ENCODE results near the gene CD247. TPM values are rescaled to one million over a fixed set of nuclear protein-coding genes. Genes with fewer than 3 reads are reported as not detected.

CD247 gene
- total and polyA plus RNA-seq, 9 of the 15 experiments (the other 6 are each of a cell fraction or from before 2014, with no cell fraction given): 0.08 to 0.42 (median 0.28) TPM; not detected in 5

- TF ChIP-seq NFE2 (IDR thresholded peaks at IDR 0.05; ENCODE audit: low read depth) (no peak), ZNF124 (CRISPR knock-in tag; IDR thresholded peaks at IDR 0.05) (no peak), THAP12 (CRISPR knock-in tag; IDR thresholded peaks at IDR 0.05) (no peak), HMG20A (CRISPR knock-in tag; conservative IDR thresholded peaks at IDR 0.05) (no peak), ZNF3 (CRISPR knock-in tag; IDR thresholded peaks at IDR 0.05) (no peak), BCL6 (CRISPR knock-in tag; IDR thresholded peaks at IDR 0.05) (no peak), ZNF217 (CRISPR knock-in tag; IDR thresholded peaks at IDR 0.05) (no peak), L3MBTL2 (IDR thresholded peaks at IDR 0.05) (peak; percentile 97), HSF4 (CRISPR knock-in tag; IDR thresholded peaks at IDR 0.05; ENCODE audit: borderline replicate concordance) (no peak), ZNF76 (CRISPR knock-in tag; IDR thresholded peaks at IDR 0.05; ENCODE audit: borderline replicate concordance) (no peak), SIN3B (IDR thresholded peaks at IDR 0.05; ENCODE audit: low read depth) (no peak), NCOA1 (IDR thresholded peaks at IDR 0.05; ENCODE audit: low read depth) (no peak), ZBTB7A (IDR thresholded peaks at IDR 0.05; ENCODE audit: borderline replicate concordance, control insufficient read depth, low read depth, low read length) (no peak), ZNF324 (CRISPR knock-in tag; IDR thresholded peaks at IDR 0.05) (no peak), TCF7 (IDR thresholded peaks at IDR 0.05; ENCODE audit: borderline replicate concordance) (no peak), ZNF311 (CRISPR knock-in tag; IDR thresholded peaks at IDR 0.05) (no peak), ZBTB2 (IDR thresholded peaks at IDR 0.05) (no peak), ZNF277 (CRISPR knock-in tag; IDR thresholded peaks at IDR 0.05; ENCODE audit: borderline replicate concordance) (no peak), AFF4 (CRISPR knock-in tag; IDR thresholded peaks at IDR 0.05) (no peak), TCF15 (CRISPR knock-in tag; IDR thresholded peaks at IDR 0.05) (no peak), CHD1 (IDR thresholded peaks at IDR 0.05; ENCODE audit: low read length) (no peak)
These were observed 6.3 kb upstream of the CD247 start (continued) for GRCh38 chr1:167524651-167525050.
